Body of pancreas (tissue), 4 donors: ENCODE data around the gene MUS81.

Source experiments
- POLR2A ChIP-seq, 3 donors: fragments of 450-650 bp; IDR thresholded peaks; one replicate each; pipeline ENCODE4 v1.6.1; 2016; ENCODE audit warnings: antibody characterized with exemption in 3 of 3, mild to moderate bottlenecking in 2 of 3
- TF ChIP-seq, protein P1 (sequence below), 7 experiments: fragments of 450-650 bp in 4 of 7; fragments of 200-600 bp in 3 of 7; sonication (generic) in 3 of 7; IDR thresholded peaks; one replicate each; pipeline ENCODE4 v1.5.1; 2016 to 2019; ENCODE audit warnings: antibody characterized with exemption in 7 of 7

DNA sequence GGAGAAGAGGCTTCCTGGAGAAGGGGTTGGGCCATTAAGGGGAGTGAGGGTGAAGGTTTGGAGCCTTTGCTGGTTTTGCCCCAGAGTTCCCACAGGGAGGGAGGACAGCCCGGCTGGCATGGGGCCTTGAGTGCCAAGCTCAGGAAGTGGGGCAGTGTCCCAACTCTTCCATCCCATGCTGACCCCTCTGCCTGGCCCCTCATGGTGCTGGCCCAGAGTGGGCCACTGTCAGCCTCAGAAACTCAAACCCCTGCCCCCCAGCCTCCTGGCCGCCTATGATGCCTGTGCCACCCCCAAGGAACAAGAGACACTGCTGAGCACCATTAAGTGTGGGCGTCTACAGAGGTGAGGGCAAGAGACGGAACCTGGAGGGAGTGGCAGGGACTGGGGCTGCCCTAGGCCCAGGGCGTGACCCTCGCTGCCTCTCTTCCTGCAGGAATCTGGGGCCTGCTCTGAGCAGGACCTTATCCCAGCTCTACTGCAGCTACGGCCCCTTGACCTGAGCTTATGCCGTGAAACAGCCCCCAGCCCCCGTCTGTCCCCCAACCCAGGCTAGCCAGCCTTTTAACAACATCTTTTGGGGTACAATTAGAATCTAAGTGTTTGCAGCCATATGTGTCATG, 5.4 kb downstream of the MUS81 start:
- no peak for TF ChIP-seq POLR2A (IDR thresholded peaks at IDR 0.05)
- TF ChIP-seq, protein P1, sequence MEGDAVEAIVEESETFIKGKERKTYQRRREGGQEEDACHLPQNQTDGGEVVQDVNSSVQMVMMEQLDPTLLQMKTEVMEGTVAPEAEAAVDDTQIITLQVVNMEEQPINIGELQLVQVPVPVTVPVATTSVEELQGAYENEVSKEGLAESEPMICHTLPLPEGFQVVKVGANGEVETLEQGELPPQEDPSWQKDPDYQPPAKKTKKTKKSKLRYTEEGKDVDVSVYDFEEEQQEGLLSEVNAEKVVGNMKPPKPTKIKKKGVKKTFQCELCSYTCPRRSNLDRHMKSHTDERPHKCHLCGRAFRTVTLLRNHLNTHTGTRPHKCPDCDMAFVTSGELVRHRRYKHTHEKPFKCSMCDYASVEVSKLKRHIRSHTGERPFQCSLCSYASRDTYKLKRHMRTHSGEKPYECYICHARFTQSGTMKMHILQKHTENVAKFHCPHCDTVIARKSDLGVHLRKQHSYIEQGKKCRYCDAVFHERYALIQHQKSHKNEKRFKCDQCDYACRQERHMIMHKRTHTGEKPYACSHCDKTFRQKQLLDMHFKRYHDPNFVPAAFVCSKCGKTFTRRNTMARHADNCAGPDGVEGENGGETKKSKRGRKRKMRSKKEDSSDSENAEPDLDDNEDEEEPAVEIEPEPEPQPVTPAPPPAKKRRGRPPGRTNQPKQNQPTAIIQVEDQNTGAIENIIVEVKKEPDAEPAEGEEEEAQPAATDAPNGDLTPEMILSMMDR (IDR thresholded peaks at IDR 0.05), result no peak
